Lung (tissue), 12 donors: Measurements from ENCODE around the gene RSPO1. TPM values are rescaled to one million over a fixed set of nuclear protein-coding genes. Genes with fewer than 3 reads are reported as not detected.

Experiments used
- ATAC-seq: fragments of 200-7000 bp; cut with Tn5 transposase; one replicate; pipeline ENCODE4 v1.9.1; 2020; ENCODE audit warnings: moderate number of reproducible peaks; ENCODE audit not compliant: insufficient read depth, low FRiP score
- DNase-seq, 3 donors: peaks; one replicate each; pipeline ENCODE4 v3.0.0-alpha.2; 2013 to 2017
- H3K27ac ChIP-seq, 2 donors: one replicate each; pipeline ENCODE4 v1.5.1; 2013; ENCODE audit warnings: mild to moderate bottlenecking in 2 of 2, moderate library complexity in 2 of 2, control low read depth in 1 of 2, inconsistent platforms in 1 of 2, low read depth in 1 of 2, low read length in 1 of 2
- H3K27me3 ChIP-seq, 3 donors: one replicate each; pipeline ENCODE4 v1.5.1; 2013; ENCODE audit warnings: low read length in 2 of 3; ENCODE audit not compliant: control insufficient read depth in 3 of 3, insufficient read depth in 3 of 3
- H3K36me3 ChIP-seq, 4 donors: one replicate each; pipeline ENCODE4 v1.5.1; 2013; ENCODE audit warnings: low read length in 4 of 4, mild to moderate bottlenecking in 1 of 4, moderate library complexity in 1 of 4; ENCODE audit not compliant: control insufficient read depth in 4 of 4, insufficient read depth in 4 of 4
- H3K4me1 ChIP-seq, 5 donors: one replicate each; pipeline ENCODE4 v1.5.1; 2013; ENCODE audit warnings: low read length in 5 of 5, mild to moderate bottlenecking in 2 of 5, moderate library complexity in 1 of 5; ENCODE audit not compliant: control insufficient read depth in 5 of 5, insufficient read depth in 5 of 5
- H3K4me3 ChIP-seq: one replicate; pipeline ENCODE4 v1.5.1; 2013; ENCODE audit warnings: mild to moderate bottlenecking, control low read depth, moderate library complexity
- H3K9ac ChIP-seq, 2 donors: one replicate each; pipeline ENCODE4 v1.5.1; 2013; ENCODE audit warnings: low read length in 2 of 2, control low read depth in 1 of 2; ENCODE audit not compliant: insufficient read depth in 1 of 2
- H3K9me3 ChIP-seq, 4 donors: one replicate each; pipeline ENCODE4 v1.5.1; 2013; ENCODE audit warnings: low read length in 3 of 4, mild to moderate bottlenecking in 1 of 4, moderate library complexity in 1 of 4; ENCODE audit not compliant: control insufficient read depth in 4 of 4, insufficient read depth in 3 of 4
- CTCF ChIP-seq: IDR thresholded peaks from 2 replicates; pipeline ENCODE4 v1.5.1; 2012; ENCODE audit warnings: mild to moderate bottlenecking; ENCODE audit errors: control extremely low read depth, extremely low read depth
- WGBS, 2 donors: extraction: QIAGEN DNeasy Blood & Tissue Kit; methylation state at CpG; one replicate each; pipeline ENCODE4 v1.1.7; 2013; 5-methylcytosine and 5-hydroxymethylcytosine counted together
- polyA plus RNA-seq, 2 donors: library from polyadenylated mRNA; stranded (reverse); fragments of 200-250 nt; gene quantifications; one replicate each; pipeline ENCODE4 v1.2.1, GENCODE V29; 2013
- total RNA-seq, 2 donors: library from RNA; depleted of rRNA in 1 of 2; stranded (reverse); fragments of >200 nt in 1 of 2; gene quantifications; one replicate each; pipeline ENCODE4 v1.2.1, GENCODE V29; 2014 to 2021
- donor health status: control.
- donor health status: control.
- donor health status: Bipolar disorder and iron deficiency.
- donor health status: healthy.
- donor health status: DM: yes; HTN: yes; CAD: no.

RSPO1 gene
- total and polyA plus RNA-seq, 4 donors, result 0.43 to 1.7 (median 1.2) TPM

DNA sequence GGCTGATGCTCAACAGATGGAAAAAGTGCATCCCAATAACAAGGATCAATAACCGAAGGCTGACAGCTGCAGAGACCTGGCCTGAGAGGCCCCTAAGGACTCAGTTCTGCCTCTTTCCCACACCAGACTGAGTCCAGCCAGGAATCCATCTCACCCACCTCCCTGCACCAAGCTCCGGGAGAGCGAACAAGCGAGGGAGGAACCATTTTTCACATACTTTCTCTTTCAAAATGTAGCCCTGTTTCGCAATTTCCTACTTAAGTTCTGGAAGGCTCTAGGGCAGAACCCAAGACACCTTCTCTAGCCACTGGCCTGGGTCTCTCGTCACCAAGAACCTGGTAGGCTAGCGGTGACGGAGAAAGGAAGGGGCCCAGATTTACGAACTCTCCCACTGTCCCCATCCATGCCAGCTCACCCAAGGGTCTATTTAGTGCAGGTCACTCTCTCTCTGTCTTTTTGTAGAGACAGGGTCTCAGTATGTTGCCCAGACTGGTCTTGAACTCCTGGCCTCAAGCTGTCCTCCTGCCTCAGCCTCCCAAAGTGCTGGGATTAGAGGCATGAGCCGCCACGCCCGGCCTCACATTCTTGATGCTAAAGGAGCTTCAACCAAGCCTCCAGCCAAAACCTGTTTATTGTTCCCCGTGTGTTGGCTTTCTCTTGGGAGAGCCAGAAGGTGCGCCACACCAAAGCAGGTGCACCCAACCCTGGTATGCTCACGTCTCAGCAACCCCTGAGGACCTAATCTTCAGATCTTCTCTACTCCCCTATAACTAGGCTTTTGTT, 28.0 kb downstream of the RSPO1 start:
- Histone ChIP-seq H3K27ac (peak overlapping the region in 1 of 2 donors; percentile 32), H3K27me3 (peaks cover 0 to 18% (median 0%) of the 10 kb centered on the region in 3 donors), H3K4me1 (no peaks in the 10 kb centered on the region), H3K9ac (no peak overlapping the region), H3K36me3 (no peaks in the 10 kb centered on the region), H3K4me3 (no peak overlapping the region), H3K9me3 (no peaks in the 10 kb centered on the region)
- DNase-seq (peak in 2 of 3 donors; percentile 35 to 53), ATAC-seq (peak; percentile 39)
- TF ChIP-seq CTCF, result no peak
- WGBS, 2 donors, result 65 to 69% methylated on average over 15 of the region's 15 CpGs

DNA sequence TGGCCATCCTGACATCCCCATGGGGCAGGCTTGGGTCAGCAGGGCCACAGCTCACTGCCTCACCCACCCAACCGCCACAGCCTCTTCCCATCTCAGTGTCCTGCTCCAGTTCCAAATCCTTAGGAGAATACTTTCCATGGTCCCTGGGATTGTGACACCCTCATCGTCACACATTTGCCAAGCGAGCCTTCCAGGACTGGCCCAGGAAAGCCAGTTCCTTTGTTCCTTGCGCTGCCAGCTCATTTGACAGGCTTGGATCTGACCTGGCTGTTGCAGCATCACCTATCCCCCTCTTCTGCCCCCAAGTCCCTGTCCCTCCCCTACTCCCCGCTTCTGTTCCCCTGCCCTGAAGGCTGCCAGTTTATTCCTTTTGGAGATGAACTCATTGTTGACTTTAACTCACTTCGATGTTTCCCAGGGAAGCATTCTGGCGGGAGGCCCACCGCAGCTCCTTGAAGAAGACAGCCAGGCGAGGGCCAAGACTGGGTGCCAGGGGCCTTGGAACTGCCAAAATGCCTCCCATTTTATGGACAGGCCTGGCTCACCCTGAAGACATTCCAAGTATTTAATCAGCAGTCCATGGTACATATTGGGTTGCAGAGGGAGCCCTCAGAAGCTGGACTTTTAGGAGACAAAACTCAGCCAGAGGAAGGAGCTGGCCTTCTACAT, 28.8 kb downstream of the RSPO1 start:
- 76 to 85% methylated on average over 9 of the region's 9 CpGs for WGBS, 2 donors
- no peak for ATAC-seq
- H3K4me1 ChIP-seq, result no peaks in the 10 kb centered on the region
- H3K9ac ChIP-seq, result no peak overlapping the region
- peak overlapping the region in 1 of 2 donors; percentile 13 for H3K27ac ChIP-seq
- no peak overlapping the region for H3K4me3 ChIP-seq
- no peaks in the 10 kb centered on the region for H3K36me3 ChIP-seq
- TF ChIP-seq CTCF, result no peak
- peaks cover 0 to 18% (median 0%) of the 10 kb centered on the region in 3 donors for H3K27me3 ChIP-seq
- no peak for DNase-seq
- H3K9me3 ChIP-seq, result no peaks in the 10 kb centered on the region

DNA sequence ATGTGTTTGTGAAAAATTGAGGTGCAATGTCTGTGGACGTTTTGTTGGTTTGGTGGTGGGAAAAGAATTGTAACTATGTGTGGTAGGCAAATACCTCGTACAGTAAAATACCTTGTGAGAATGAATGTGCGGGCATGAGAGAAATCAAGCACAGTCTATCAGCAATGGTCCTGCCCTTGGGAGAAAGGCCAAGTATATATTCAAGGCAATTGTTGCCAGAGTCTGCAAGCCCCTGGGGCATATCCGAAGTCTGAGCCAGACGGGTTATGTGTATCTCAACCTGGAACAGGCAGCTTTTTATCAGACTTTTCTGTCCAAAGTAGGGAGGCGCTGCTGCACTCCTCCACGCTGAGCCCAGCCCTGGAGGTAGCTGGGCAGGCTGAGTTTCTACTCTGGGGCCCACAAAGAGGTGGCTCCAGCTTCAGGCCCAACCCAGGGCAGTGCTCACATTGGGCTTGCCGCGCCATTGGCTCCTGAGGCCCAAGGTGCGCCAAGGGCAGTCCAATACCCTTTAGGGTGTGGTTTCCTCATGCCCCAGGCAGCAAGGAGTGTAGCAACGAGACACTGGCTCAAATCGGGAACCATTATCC, 29.5 kb downstream of the RSPO1 start:
- H3K9me3 ChIP-seq, result no peaks in the 10 kb centered on the region
- DNase-seq (no peak), ATAC-seq (no peak)
- H3K9ac ChIP-seq, result no peak overlapping the region
- no peaks in the 10 kb centered on the region for H3K36me3 ChIP-seq
- H3K4me1 ChIP-seq, result peaks cover 0 to 4% (median 0%) of the 10 kb centered on the region in 5 donors
- no peak overlapping the region for H3K4me3 ChIP-seq
- TF ChIP-seq CTCF, result no peak
- 79 to 86% methylated on average over 12 of the region's 12 CpGs for WGBS, 2 donors
- peaks cover 0 to 22% (median 0%) of the 10 kb centered on the region in 3 donors for H3K27me3 ChIP-seq
- no peak overlapping the region for H3K27ac ChIP-seq
